MV-4-11 (cell line): Measurements from ENCODE around the gene ZNF57.
"Not testable (repeated sequence)": the region's sequence is repeated elsewhere in the genome, so short reads cannot be mapped to it uniquely, and the experiment has no call there.

Experiments used
- DNase-seq: peaks from one replicate; lab custom pipeline; 2025; lab: John Stamatoyannopoulos, UW

ZNF57 gene

GRCh38 chr19:2900296-2901252 lies at the start of gene ZNF57:
ZNF57 (plus strand) TSS chr19:2900928; CDS start chr19:2901046, 118 bp downstream.
- DNase-seq: peak; percentile 100

- DNase-seq: no peak
Measured at GRCh38 chr19:2852598-2852997, 48.1 kb upstream of the ZNF57 start.

DNA sequence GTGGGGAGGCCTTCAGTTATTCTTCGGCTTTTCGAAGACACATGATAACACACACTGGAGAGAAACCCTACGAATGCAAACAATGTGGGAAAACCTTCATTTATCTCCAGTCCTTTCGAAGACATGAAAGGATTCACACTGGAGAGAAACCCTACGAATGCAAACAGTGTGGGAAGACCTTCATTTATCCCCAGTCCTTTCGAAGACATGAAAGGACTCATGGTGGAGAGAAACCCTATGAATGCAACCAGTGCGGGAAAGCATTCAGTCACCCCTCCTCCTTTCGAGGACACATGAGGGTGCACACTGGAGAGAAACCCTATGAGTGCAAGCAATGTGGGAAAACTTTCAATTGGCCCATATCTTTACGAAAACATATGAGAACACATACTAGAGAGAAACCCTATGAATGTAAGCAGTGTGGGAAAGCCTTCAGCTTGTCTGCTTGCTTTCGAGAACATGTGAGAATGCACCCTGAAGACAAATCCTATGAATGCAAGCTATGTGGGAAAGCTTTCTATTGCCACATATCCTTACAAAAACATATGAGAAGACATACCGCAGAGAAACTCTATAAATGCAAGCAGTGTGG lies 47.6 kb upstream of the ZNF57 start:
- DNase-seq: no peak

- no peak for DNase-seq
Measured at GRCh38 chr19:2854849-2855248, 45.9 kb upstream of the ZNF57 start.

DNA sequence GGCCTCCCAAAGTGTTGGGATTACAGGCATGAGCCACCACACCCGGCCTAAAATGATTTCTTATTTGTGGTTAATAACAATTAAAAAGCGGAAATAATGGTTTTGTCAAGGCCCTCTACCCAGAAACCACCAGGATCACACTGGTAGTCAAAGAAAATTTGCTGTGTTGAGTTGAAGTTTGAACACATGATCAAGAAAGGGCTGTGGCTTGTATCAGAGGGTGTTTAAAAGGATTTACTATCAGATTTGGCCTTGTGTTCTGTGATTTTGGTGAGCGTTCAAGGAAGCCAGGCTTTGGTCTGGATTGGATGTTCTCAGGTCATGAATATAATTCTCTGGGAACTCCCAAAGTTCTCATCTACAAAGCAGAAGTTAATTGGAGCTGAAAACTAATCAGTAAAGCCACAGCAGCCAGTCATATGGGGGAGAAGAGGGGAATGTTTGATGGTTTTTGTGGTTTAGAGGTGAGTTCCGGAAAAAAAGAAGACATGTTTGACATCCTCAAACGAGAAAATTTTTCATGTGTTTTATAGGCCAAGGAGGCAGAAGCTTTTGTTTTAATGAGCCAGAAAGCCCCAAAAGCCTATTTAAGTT lies 44.2 kb upstream of the ZNF57 start:
- DNase-seq: no peak

GRCh38 chr19:2858864-2859263 lies 41.9 kb upstream of the ZNF57 start:
- DNase-seq: no peak

DNA sequence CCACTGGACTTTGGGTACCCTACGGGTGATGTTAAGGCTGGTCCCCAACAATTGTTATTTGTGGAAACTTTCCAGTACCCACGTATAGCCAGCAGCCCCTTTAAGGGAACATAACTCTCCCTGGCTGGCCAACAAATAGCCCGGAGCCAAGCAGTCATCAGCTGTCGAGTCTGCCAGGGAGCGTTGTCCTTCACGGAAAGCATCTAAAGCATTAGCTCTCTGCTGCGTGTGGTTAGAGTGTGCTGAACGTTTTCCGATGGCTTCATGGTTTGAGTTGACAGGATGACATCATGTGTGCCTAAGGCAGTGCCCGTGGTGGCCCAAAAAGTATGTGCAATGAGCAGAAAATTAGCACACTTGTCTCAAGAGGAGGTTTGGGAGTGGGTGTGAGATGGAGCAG lies 36.9 kb upstream of the ZNF57 start:
- DNase-seq: no peak

DNA sequence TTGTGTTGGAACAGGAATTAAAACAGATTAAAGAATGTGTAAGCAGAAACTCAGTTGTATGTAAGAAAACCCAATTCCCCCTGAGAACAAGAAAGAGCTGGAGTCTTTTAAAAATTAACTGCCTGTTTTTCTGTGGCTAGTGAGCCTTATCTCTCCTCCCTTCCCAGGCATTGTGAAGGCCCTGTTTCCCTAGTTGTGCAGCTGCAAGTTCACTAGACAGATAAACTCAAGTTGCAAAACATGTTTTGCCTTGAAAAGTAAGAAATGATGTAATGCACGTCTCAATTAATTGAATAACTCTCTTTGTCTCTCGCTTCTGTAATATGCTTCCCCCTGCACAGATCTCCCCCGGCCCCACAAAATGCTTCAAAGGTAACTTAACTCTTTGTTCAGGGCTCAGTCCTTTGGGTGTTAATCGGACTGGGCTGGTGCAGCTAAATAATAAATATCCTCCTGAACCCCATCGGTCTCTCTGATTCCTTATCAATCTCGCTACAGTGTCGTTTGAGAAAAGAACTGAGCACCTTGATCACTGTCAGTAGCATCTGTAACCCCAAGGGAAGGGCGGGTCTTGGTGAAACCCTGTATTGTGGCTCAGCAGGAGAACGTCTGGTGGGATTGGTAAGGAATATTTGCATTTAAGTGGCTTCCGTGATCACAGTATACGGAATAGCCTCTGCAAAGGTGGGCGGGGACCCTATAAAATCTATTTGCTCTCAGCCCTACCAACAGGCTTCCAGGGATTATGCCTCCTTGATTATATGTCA lies 35.2 kb upstream of the ZNF57 start:
- peak; percentile 65 for DNase-seq

DNA sequence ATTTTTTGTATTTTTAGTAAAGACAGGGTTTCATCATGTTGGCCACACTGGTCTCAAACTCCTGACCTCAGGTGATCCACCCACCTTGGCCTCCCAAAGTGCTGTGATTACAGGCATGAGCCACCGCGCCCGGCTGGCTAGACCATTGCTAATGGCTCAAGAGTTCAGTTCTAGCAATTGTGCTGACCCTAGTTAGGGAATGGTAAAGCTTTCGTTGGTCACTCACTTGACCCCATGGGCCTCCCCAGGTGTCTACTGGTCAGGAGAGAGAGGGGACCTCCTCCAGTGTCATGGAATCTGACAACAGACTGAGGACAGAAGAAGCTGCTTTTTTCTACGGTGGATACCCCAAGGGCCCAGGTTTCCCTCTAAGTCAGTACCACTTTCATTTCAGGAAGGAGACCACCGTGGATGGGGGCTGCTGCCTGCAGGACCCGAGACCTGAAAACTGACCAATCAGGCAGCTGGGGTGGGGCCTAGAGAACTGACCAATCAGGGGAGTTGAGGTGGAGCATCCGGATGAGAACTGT lies 34.2 kb upstream of the ZNF57 start:
- no peak for DNase-seq

DNA sequence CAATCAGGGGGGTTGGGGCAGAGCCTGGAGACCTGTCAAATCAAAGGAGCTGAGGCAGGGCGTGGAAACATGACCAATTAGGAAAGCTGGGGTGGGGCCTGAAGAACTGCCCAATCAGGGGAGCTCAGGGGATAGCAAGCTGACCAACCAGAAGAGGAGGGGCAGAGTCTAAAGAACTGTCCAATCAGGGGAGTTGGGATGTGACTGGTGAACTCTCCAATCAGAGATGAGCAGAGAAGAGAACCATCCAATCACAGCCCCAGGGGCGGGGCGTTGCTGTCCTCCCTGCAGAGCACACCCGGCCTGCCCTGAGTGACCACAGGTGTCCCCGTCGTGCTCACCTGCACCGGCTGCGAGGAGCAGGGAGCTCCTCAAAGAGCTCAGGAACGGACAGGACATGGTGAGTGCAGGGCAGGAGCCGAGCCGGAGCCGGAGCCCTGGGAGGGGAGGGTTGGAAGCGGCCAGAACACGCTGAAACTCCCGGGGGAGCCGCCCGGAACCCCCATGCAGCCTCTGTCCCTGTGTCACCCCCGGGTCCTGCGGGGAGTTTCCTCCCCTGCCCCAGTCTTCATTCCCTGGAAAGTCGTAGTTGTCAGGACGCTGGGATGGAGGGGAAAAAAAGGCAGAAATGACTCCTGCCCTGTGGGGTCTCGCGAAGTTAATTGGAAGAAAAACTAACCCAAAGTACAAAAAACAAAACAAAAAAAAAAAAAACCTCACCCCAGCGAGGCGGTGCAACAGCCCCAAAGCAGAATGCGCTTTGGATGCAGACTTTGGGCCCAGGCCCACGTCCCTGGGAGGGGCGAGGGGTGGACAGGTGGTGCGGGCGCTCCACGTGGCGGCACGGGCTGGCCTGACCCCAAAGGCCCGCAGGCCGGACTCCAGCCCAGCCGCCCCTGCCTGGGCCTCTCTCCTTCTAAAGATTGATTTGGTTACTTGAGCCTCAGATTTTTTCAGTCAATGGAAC lies 33.4 kb upstream of the ZNF57 start, which contains the start of gene ZNF556:
TSS of gene ZNF556 (plus strand) at position 311 of the 967 bp plus-strand sequence. CDS start at position 398, 87 bp downstream.
- DNase-seq: peak; percentile 70

GRCh38 chr19:2869618-2870017 lies 31.1 kb upstream of the ZNF57 start:
- DNase-seq: peak; percentile 71

- not testable (repeated sequence) for DNase-seq
Measured at GRCh38 chr19:2872175-2872574, 28.6 kb upstream of the ZNF57 start.

DNA sequence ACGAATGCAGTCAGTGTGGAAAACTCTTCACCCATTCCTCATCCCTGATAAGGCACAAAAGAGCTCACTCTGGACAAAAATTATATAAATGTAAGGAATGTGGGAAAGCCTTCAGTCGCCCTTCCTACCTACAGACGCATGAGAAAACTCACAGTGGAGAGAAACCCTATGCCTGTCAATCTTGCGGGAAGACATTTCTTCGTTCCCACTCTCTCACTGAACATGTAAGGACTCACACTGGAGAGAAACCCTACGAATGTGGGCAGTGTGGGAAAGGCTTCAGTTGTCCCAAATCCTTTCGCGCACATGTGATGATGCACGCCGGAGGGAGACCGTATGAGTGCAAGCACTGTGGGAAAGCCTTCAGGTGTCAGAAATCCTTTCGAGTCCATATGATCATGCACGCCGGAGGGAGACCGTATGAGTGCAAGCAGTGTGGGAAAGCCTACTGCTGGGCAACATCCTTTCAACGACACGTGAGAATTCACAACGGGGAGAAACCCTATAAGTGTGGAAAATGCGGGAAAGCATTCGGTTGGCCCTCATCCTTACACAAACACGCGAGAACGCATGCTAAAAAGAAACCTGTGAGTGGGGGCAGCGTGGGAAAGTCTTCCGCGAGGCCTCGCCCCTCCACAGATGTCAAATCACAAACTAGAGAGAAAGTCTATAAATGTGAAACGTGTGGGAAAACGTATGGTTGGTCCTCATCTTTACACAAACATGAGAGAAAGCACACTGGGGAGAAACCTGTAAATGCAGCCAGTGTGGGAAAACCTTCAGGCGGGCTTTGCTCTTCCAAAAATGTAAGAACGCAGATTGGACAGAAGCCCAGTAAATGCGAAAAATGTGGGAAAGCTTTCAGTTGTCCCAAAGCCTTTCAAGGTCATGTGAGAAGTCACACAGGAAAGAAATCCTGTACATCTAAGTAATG lies 23.1 kb upstream of the ZNF57 start:
- no peak for DNase-seq

DNA sequence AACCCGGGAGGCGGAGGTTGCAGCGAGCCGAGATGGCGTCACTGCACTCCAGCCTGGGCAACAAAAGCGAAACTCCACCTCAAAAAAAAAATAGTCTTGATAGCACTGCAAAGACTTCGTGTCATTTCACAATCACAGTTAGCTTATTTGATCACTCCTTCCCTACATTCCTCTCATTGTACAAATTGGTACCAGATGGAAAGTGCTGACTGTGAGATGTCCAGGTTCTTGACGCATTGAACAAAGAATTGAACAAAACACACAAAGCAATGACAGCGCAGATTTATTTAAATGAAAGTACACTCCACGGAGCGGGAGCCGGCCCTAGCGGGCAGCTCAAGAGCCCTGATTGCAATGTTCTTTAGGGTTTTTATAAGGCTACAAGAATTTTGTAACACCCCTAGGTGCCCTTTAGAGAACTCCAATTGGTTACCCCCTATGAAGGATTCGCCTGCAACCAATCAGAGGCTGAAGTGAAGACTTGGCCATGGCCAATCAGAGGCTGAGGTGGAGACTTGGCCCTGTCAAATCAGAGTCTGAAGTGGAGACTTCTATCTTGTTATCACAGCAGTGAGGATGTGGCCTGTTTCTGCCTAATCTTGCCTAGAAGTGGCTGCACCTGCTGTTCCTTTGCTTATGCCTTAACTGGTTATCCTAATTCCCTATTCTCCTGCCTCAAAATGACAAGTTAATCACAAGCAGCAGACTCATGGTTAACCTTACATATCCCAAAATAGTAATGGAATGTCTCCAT lies 16.9 kb upstream of the ZNF57 start:
- DNase-seq: no peak

DNA sequence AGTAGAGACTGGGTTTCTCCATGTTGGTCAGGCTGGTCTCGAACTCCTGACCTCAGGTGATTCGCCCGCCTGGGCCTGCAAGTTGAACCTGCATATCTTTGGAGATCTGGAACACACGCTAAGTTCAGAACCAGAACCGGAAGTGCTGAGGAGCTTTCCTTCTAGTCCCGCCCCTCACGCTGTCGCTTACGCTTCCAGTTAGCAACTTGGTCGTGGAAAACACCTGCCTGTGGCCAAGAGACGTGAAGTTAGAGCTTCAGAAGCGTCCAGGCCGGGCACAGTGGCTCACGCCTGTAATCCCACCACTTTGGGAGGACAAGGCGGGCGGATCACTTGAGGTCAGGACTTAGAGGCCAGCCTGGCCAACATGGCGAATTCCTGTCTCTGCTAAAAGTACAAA lies 15.0 kb upstream of the ZNF57 start:
- DNase-seq: no peak

GRCh38 chr19:2887391-2887914 lies 13.3 kb upstream of the ZNF57 start:
- DNase-seq: peak; percentile 77

DNA sequence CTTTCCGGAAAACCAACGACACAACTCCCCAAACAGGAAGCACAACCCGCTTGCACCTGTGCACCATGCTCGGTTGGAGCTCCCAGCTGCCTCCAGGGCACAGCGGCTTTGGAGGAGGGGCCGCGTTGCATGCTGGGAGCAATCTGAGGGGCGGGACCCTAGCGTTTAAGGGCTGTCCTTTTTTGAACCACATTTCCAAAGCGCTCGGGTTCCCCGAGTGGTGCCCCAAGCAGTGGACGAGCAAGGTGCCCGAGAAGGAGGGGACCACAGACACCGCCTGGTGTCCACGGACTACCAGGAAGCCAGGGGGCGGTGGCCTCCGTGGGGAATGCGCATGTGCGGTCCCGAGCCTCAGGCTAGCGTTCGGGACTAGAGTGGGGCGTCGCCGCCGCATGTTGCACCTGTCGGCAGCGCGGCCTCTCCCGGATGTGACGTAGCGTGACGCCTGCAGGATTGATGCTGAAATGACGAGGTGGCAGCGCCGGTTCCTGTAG lies 11.9 kb upstream of the ZNF57 start:
- DNase-seq: no peak

GRCh38 chr19:2890531-2890930 lies 10.2 kb upstream of the ZNF57 start:
- not testable (repeated sequence) for DNase-seq
